ENCODE results near the gene ATP5PO. TPM values are rescaled to one million over a fixed set of nuclear protein-coding genes. Genes with fewer than 3 reads are reported as not detected.

The ATP5PO gene, protein sequence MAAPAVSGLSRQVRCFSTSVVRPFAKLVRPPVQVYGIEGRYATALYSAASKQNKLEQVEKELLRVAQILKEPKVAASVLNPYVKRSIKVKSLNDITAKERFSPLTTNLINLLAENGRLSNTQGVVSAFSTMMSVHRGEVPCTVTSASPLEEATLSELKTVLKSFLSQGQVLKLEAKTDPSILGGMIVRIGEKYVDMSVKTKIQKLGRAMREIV
- 100 to 1,000 TPM; 121 to 213 (median 148) TPM for total RNA-seq

DNA sequence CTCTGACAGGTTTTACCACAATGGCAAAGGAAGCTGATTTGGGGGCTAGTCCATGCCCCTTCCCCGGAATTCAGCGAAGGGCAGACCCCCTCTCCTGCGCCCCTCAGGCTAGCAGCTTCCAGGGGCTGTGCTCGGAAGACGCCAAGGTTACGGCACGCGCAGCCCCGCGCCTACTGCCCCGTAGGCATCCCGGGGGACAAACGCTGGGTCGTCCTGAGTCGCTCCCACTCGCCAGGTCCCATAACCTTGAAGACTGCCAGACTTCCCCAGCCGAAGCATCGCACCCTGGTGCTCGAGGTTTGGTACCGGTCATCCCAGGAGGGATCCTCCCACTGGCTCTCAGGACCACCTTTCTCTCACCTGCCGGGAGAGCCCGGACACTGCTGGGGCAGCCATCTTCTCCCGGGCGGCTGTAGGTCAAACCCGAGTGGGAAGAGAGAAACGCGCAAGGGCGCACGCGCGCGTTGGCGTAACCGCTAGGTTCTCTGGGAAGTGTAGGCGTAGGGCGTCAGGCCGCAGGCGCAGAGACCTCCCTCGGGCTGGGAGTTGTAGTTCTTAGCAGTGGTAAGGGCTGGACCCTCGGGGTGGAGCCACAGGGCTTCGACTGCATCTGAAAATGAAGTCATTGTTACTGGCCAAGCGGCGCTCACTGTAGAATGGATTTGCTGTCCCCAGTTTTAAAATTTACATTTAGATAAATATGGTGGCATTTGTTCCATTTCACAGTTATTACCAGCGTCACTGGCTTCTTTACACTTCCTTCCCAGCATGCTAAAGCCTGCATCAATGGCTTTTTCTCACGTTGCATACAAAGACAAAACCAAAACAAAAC lies at the start of gene ATP5PO:
ATP5PO (minus strand) TSS at position 437 of the 832 bp plus-strand sequence; CDS start at position 396, 41 bp downstream.
- DNase-seq (ENCODE audit: low spot score in 2 of 2) = peak; percentile 90 to 91
- peak within 1 kb of the TSS; percentile 66 to 94 (median 88) for H3K4me3 ChIP-seq
- H3K27ac ChIP-seq = peak within 1 kb of the TSS; percentile 48 to 91 (median 88)
- H3K4me1 ChIP-seq = peaks cover 0 to 25% (median 7%) of the 10 kb centered on the region in 4 donors
- 0 to 1% methylated on average over 38 to 39 of the region's 45 CpGs for WGBS, 2 donors
- no peaks in the 10 kb centered on the region for H3K27me3 ChIP-seq
- peak; percentile 94 for TF ChIP-seq EP300 (IDR thresholded peaks at IDR 0.05)
- TF ChIP-seq POLR2A (IDR thresholded peaks at IDR 0.05) = peak; percentile 53 to 82
- TF ChIP-seq, protein P1, sequence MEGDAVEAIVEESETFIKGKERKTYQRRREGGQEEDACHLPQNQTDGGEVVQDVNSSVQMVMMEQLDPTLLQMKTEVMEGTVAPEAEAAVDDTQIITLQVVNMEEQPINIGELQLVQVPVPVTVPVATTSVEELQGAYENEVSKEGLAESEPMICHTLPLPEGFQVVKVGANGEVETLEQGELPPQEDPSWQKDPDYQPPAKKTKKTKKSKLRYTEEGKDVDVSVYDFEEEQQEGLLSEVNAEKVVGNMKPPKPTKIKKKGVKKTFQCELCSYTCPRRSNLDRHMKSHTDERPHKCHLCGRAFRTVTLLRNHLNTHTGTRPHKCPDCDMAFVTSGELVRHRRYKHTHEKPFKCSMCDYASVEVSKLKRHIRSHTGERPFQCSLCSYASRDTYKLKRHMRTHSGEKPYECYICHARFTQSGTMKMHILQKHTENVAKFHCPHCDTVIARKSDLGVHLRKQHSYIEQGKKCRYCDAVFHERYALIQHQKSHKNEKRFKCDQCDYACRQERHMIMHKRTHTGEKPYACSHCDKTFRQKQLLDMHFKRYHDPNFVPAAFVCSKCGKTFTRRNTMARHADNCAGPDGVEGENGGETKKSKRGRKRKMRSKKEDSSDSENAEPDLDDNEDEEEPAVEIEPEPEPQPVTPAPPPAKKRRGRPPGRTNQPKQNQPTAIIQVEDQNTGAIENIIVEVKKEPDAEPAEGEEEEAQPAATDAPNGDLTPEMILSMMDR (IDR thresholded peaks at IDR 0.05) = peak in 2 of 5 experiments; percentile 25 to 32
- H3K9me3 ChIP-seq = no peaks in the 10 kb centered on the region
- peaks cover 0 to 26% (median 6%) of the 10 kb centered on the region in 3 donors for H3K36me3 ChIP-seq

DNA sequence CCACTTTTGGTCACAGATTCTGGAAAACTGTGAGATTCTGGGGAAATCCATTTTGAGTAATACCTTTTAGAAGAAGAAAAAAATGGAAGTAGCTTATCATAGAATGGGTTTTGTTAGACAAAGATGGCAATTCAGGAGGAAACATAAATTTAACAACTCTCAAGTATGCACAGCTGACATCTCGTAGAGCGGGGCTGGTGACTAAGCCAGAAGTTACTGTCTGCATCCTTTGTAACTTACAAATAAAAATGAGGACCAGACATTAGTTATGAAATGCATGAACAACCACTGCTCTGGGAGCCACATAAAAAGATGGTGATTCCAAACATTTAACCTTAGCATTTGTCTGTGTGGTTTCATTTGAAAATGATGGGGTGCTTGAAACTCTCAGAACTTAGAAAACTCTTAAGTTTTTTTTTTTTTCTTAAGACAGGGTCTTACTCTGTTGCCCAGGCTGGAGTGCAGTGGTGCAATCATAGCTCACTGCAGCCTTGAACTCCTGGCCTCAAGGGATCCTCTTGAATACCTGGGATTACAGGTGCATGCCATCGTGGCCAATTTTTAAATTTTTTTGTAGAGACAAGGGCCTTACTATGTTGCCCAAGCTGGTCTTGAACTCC lies 49.2 kb upstream of the ATP5PO start:
- Histone ChIP-seq H3K27me3 (no peaks in the 10 kb centered on the region), H3K27ac (no peak overlapping the region), H3K36me3 (no peaks in the 10 kb centered on the region), H3K4me3 (no peak overlapping the region), H3K4me1 (peaks cover 0 to 20% (median 8%) of the 10 kb centered on the region in 4 donors), H3K9me3 (peaks cover 0 to 7% (median 2%) of the 10 kb centered on the region in 4 donors)
- no peak for TF ChIP-seq EP300 (IDR thresholded peaks at IDR 0.05)
- TF ChIP-seq, protein P1 (IDR thresholded peaks at IDR 0.05) = no peak
- no peak for TF ChIP-seq POLR2A (IDR thresholded peaks at IDR 0.05)
- 84 to 87% methylated on average over 3 of the region's 3 CpGs for WGBS, 2 donors
- no peak for DNase-seq (ENCODE audit: low spot score in 2 of 2)

DNA sequence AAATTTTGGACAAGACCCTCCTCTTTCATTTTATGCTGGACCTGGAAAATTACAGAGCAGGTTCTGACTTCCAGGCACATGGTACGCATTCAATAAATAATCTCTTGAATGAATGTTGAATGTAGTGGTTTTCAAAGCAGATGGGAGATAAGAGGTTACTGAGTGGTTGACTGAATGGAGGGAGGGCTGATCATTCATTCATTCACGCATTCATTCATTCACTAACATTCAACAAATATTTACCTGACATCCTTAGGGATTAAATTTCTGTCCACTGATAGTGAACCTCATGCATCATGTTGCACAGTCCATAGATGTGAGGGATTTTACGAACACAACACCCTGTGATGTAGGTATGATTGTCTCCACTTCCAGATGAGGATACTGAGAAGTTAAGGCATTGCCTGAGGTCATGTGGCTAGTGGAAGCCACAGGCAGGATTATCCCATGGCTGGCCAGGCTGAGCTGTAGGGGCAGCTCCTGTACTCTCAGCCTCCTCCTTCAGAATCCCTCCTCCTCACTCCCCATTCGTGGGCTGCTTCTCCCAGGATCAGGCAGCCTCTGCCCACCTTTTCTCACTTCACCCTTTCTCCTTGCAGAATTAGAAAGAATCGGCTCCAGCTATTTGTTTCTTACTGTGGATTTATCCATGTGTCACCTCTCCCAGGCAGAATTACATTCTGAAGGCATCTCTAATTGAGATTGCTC lies 48.4 kb upstream of the ATP5PO start:
- H3K9me3 ChIP-seq = peaks cover 0 to 11% (median 5%) of the 10 kb centered on the region in 4 donors
- DNase-seq (ENCODE audit: low spot score in 2 of 2) = no peak
- no peaks in the 10 kb centered on the region for H3K27me3 ChIP-seq
- H3K4me3 ChIP-seq = no peak overlapping the region
- H3K27ac ChIP-seq = no peak overlapping the region
- 73 to 75% methylated on average over 5 of the region's 5 CpGs for WGBS, 2 donors
- TF ChIP-seq, protein P1 (IDR thresholded peaks at IDR 0.05) = no peak
- TF ChIP-seq EP300 (IDR thresholded peaks at IDR 0.05) (no peak), POLR2A (IDR thresholded peaks at IDR 0.05) (no peak)
- H3K4me1 ChIP-seq = peaks cover 0 to 14% (median 4%) of the 10 kb centered on the region in 4 donors
- no peaks in the 10 kb centered on the region for H3K36me3 ChIP-seq

DNA sequence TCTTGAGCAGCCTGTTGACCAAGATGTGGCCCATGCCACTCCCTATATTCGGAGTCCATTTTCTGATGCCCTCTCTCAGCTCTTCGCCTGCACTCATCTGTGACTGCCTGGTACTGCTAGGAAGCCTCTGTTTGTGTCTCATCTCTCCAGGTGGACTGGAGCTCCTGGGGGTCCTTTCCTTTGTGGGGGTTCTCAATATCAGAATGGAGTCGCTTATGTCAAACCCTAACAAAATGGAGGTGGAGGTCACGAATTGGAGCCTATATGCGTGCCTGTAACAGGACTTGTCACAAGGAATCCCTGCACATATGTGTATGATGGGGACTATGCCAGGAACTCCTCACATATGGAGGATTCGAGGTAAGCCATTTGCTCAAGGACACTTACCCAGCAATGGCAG lies 46.7 kb upstream of the ATP5PO start:
- no peak for DNase-seq (ENCODE audit: low spot score in 2 of 2)
- whole genome bisulfite sequencing, 2 donors = 96% methylated on average over 6 of the region's 6 CpGs

More for the DNA sequence above, 46.7 kb upstream of the ATP5PO start:
- TF ChIP-seq, protein P1 (IDR thresholded peaks at IDR 0.05) = no peak
- TF ChIP-seq POLR2A (IDR thresholded peaks at IDR 0.05) (no peak), EP300 (IDR thresholded peaks at IDR 0.05) (no peak)
- Histone ChIP-seq H3K9me3 (peaks cover 0 to 12% (median 5%) of the 10 kb centered on the region in 4 donors), H3K27me3 (no peaks in the 10 kb centered on the region), H3K36me3 (no peaks in the 10 kb centered on the region), H3K4me3 (no peak overlapping the region), H3K4me1 (peaks cover 0 to 4% (median 0%) of the 10 kb centered on the region in 4 donors), H3K27ac (no peak overlapping the region)
